Suprapubic skin (tissue), 3 donors: ENCODE results near the gene NUCB2.

Source experiments
- CTCF ChIP-seq, 2 donors: fragments of 200-600 bp in 1 of 2; fragments of 450-650 bp in 1 of 2; sonication (generic) in 1 of 2; IDR thresholded peaks; one replicate each; pipeline ENCODE4 v1.5.1; 2016 to 2019; ENCODE audit warnings: antibody characterized with exemption in 2 of 2, mild to moderate bottlenecking in 1 of 2, moderate library complexity in 1 of 2
- EP300 ChIP-seq: sonication (generic); formaldehyde crosslinking; IDR thresholded peaks from one replicate; pipeline ENCODE4 v1.6.1; 2017; ENCODE audit warnings: antibody characterized with exemption

GRCh38 chr11:17229481-17230152 lies 46.9 kb upstream of the NUCB2 start:
- TF ChIP-seq CTCF (IDR thresholded peaks at IDR 0.05) (no peak), EP300 (no peak)
